Activated naive CD4-positive, alpha-beta T cell treated with anti-CD3 and anti-CD28 coated beads for 36 hours (primary cell): Measurements from ENCODE around the gene ARHGEF10L. TPM values are rescaled to one million over a fixed set of nuclear protein-coding genes. Genes with fewer than 3 reads are reported as not detected.

Experiments
- CTCF ChIA-PET: fragments of 350-600 bp; sonication (Branson Sonifier 250); formaldehyde crosslinking; loops from one replicate; lab custom pipeline; 2021; ENCODE audit warnings: antibody characterized with exemption; lab: Charles Lee
- DNase-seq: peaks from one replicate; pipeline ENCODE4 v3.0.0-alpha.2; 2020
- H3K27ac Mint-ChIP-seq: one replicate; pipeline ENCODE4 v1.8.0; 2021; ENCODE audit warnings: mild to moderate bottlenecking, mixed read lengths
- H3K27me3 Mint-ChIP-seq: one replicate; pipeline ENCODE4 v1.8.0; 2021; ENCODE audit warnings: low read depth, mixed read lengths
- H3K36me3 Mint-ChIP-seq: one replicate; pipeline ENCODE4 v1.8.0; 2021; ENCODE audit warnings: low read depth, mixed read lengths
- H3K4me1 Mint-ChIP-seq: one replicate; pipeline ENCODE4 v1.8.0; 2021; ENCODE audit warnings: low read depth, mixed read lengths
- H3K4me3 Mint-ChIP-seq: one replicate; pipeline ENCODE4 v1.8.0; 2021; ENCODE audit warnings: mild to moderate bottlenecking, moderate library complexity, mixed read lengths
- H3K9me3 Mint-ChIP-seq: one replicate; pipeline ENCODE4 v1.8.0; 2021; ENCODE audit warnings: mixed read lengths
- intact Hi-C: fragments of 100-400 bp; cut with micrococcal nuclease; formaldehyde crosslinking; loops from one replicate; pipeline ENCODE4 v1.15.1; 2023
- total RNA-seq, 2 experiments: library from RNA; stranded (reverse); gene quantifications; one replicate each; pipeline ENCODE4 v1.2.3, GENCODE V29; 2021

The ARHGEF10L gene
- total RNA-seq, 2 experiments from 2014 or later: not detected

DNA sequence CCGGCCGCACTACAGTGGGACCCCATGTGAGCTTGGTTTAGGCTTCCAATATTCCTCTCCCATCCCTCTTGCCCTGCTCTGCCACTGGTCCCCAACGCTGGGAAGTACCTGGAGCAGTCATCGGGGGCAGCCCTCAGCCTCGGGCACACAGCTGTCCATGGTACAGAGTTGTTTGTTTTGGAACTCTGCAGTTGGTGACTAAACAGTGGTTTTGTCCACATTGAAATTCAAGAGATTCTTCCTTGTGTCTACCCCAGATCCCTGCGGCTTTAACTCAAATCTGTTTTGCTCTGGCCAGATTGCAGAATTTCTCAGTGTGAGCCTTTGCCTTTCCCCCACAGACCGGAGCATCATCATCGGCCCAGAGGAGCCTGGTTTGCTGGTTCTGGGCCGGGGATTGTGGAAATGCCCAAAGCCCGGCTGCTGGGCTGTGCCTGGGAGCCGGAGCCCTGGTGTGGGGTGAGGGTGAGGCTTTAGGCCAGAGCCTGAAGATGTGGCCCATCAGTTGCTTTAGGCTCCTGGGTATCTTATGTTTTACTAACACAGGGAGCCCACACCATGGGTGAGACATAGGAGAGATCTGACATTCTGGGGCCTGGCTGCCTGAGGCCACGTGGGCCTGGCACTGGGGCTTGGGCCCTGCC is 93.2 kb downstream of the ARHGEF10L start:
- intact Hi-C loops: no loop called here
- CTCF ChIA-PET: interaction anchor here (0.7 kb wide), 1 partner anchor 13 kb away, joined by 3 read pairs; no protein-coding TSS in a partner anchor
- Mint-ChIP-seq H3K4me1 (no peaks in the 10 kb centered on the region), H3K9me3 (no peaks in the 10 kb centered on the region), H3K27me3 (no peaks in the 10 kb centered on the region), H3K4me3 (no peak overlapping the region), H3K27ac (no peak overlapping the region), H3K36me3 (no peaks in the 10 kb centered on the region)
- DNase-seq: no peak

DNA sequence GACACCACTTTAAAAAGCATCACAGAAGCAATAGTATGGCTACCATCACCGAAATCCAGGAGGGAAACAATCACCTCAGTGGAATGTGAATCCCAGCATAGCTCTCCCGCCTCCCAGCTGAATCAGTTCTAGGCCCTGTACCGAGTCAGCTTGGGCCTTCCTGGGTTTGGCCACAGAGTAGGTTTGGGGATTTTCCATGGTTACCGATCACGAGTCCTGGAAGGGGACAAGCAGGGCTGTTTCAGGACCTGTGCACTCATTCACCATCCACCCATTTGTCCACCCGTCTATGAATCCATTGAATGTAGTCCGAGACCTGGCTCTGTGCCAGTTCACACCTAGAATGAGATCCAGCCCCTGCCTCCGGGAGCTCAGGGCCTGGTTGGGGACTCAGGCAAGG is 94.2 kb downstream of the ARHGEF10L start:
- Mint-ChIP-seq H3K9me3 (no peaks in the 10 kb centered on the region), H3K4me1 (no peaks in the 10 kb centered on the region), H3K27me3 (no peaks in the 10 kb centered on the region), H3K4me3 (no peak overlapping the region), H3K27ac (no peak overlapping the region), H3K36me3 (no peaks in the 10 kb centered on the region)
- intact Hi-C loops: no loop called here
- no peak for DNase-seq
- CTCF ChIA-PET: interaction anchor here (0.6 to 1.0 kb wide), 2 partner anchors 27 to 157 kb away, joined by 3 to 4 read pairs; no protein-coding TSS in a partner anchor

DNA sequence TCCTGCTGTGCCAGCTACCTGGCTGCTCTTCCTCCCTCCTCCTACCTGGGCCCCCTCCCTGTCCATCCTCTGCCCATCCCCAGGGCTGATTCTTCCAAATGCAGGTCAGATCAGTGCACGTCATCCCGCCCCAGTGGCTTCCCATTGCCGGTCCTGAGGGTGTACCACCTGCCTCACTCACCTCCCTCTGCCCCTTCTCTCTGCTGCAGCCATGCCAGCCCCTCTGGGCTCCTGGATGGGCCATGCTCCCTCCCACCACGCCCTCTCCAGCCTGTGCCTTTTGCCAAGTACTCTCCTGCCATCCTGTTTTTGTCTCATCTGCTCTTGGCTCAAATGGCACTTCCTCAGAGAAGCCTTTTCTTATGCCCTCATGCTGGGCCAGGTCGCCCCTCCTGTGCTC is 95.8 kb downstream of the ARHGEF10L start:
- Mint-ChIP-seq H3K4me3 (no peak overlapping the region), H3K27me3 (no peaks in the 10 kb centered on the region), H3K9me3 (no peaks in the 10 kb centered on the region), H3K36me3 (no peaks in the 10 kb centered on the region), H3K4me1 (no peaks in the 10 kb centered on the region), H3K27ac (no peak overlapping the region)
- CTCF ChIA-PET: no interaction called here
- intact Hi-C loops: no loop called here
- no peak for DNase-seq

DNA sequence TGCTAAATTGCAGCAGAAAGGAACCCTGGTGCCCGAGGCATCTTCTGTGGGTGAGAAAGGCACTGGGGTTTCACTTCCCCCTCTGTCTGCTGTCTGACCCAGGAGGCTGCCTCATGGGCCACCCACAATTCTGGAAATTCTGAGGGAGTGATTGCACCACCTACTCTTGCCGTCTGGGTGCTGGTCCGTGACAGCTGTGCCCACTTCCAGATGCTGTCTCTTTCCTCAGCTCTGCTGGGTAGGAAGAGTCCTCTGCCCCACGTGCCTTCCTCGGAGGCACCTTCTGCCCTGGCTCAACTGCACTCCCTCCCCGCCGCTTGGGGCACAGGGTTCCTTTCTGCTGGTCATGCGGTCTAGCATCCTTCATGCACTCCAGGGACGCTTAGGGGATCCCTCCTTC is 96.3 kb downstream of the ARHGEF10L start:
- no peak overlapping the region for H3K27ac Mint-ChIP-seq
- CTCF ChIA-PET: no interaction called here
- DNase-seq: no peak
- H3K27me3 Mint-ChIP-seq: peaks cover 4% of the 10 kb centered on the region
- no peaks in the 10 kb centered on the region for H3K4me1 Mint-ChIP-seq
- H3K9me3 Mint-ChIP-seq: no peaks in the 10 kb centered on the region
- H3K36me3 Mint-ChIP-seq: no peaks in the 10 kb centered on the region
- intact Hi-C loops: no loop called here
- H3K4me3 Mint-ChIP-seq: no peak overlapping the region

DNA sequence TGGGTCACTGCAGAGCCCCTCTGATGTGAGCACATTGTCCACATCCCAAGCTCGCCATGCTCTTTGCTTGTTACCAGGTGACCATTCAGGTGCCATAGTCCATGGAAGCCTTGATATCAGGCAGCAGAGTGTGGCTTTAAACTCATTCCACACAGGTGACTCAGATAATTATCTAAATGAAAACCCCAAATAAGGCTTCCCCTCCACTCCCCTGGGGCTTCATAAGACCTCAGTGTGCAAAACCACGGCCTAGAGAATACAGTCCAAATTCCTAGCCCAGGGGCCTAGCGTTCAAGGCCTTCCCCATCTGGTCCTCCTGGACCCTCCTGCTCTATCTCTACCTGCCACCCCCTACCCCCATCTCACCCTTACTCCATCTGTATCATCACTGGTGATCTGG is 97.1 kb downstream of the ARHGEF10L start:
- Mint-ChIP-seq H3K9me3 (no peaks in the 10 kb centered on the region), H3K4me3 (no peak overlapping the region), H3K4me1 (no peaks in the 10 kb centered on the region), H3K27me3 (peaks cover 4% of the 10 kb centered on the region), H3K27ac (no peak overlapping the region), H3K36me3 (no peaks in the 10 kb centered on the region)
- intact Hi-C loops: no loop called here
- no peak for DNase-seq
- CTCF ChIA-PET: interaction anchor here (0.5 kb wide), 1 partner anchor 449 kb away, joined by 4 read pairs; no protein-coding TSS in a partner anchor

DNA sequence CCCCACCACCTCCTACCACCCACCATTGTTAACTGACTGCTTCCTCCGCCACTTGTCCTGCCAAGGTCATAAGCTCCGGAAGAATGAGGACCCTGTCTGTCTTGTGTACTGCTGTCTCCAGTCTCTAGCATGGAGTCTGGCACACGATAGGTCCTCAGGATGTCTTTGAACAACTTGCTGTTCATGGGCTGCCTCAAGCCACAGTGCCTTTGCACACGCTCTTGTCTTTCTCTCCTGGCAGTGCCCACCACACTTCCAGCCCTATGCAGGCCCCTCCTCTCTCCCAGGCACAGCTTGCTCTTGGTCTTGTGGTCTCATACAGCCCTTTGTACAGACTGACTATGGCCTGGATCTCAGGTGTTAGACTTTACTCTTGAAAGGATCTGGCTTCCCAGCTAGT is 97.6 kb downstream of the ARHGEF10L start:
- CTCF ChIA-PET: interaction anchor here (0.5 kb wide), 1 partner anchor 449 kb away, joined by 4 read pairs; no protein-coding TSS in a partner anchor
- DNase-seq: no peak
- intact Hi-C loops: no loop called here
- peaks cover 4% of the 10 kb centered on the region for H3K27me3 Mint-ChIP-seq
- no peak overlapping the region for H3K27ac Mint-ChIP-seq
- H3K4me3 Mint-ChIP-seq: no peak overlapping the region
- no peaks in the 10 kb centered on the region for H3K4me1 Mint-ChIP-seq
- no peaks in the 10 kb centered on the region for H3K9me3 Mint-ChIP-seq
- no peaks in the 10 kb centered on the region for H3K36me3 Mint-ChIP-seq

DNA sequence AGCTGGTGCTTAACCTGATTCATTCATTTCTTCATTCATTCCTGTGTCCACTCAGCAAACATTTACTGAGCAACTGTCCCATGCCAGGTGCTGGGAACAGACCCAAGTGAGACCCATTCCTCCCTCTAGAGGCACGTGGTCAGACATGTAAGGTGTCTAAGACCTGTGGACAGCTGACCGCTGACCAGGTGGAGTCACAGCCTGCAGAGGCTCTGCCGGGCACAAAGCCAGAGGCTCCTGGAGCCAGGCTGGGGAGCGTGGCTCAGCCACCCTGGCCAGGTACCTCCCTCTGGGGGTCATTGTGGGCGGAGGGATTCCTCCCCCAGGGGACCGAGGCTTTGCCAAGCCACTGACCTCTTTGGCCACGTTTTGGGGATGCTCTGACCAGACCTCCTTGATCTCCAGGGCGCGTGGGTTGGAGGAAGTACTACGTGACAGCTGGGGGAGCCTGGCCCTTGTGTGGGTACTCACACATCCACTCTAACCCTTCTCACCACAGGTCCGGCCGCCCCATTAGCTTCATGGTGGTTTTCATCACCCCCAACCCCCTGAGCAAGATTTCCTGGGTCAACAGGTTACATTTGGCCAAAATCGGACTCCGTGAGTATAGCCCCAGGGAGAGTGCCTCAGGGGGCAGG is 100.3 kb downstream of the ARHGEF10L start:
- Mint-ChIP-seq H3K9me3 (no peaks in the 10 kb centered on the region), H3K36me3 (no peaks in the 10 kb centered on the region), H3K4me1 (no peaks in the 10 kb centered on the region), H3K27me3 (peaks cover 4% of the 10 kb centered on the region), H3K4me3 (no peak overlapping the region), H3K27ac (no peak overlapping the region)
- intact Hi-C loops: no loop called here
- no peak for DNase-seq
- CTCF ChIA-PET: interaction anchor here (0.9 kb wide), 1 partner anchor 8 kb away, joined by 3 read pairs; no protein-coding TSS in a partner anchor

DNA sequence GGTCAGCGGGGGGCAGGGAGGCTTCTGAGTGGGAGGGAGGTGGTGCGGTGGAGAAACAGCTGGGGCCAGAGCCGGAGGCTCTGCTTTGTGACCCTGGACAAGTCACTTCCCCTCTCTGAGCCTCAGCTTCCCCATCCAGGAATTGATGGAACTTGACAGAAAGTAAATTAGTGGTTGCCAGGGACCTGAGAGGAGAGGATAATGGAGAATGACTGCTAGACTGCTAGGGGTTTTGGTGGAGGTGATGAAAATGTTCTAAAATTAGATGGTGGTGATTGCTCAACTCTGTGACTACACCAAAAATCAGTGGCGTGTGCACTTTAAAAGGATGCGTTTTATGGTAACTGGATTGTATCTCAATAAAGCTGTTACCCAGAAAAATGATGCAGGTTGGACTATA is 100.9 kb downstream of the ARHGEF10L start:
- Mint-ChIP-seq H3K36me3 (no peaks in the 10 kb centered on the region), H3K27me3 (peaks cover 4% of the 10 kb centered on the region), H3K9me3 (no peaks in the 10 kb centered on the region), H3K27ac (no peak overlapping the region), H3K4me1 (no peaks in the 10 kb centered on the region), H3K4me3 (no peak overlapping the region)
- CTCF ChIA-PET: no interaction called here
- DNase-seq: no peak
- intact Hi-C loops: no loop called here

DNA sequence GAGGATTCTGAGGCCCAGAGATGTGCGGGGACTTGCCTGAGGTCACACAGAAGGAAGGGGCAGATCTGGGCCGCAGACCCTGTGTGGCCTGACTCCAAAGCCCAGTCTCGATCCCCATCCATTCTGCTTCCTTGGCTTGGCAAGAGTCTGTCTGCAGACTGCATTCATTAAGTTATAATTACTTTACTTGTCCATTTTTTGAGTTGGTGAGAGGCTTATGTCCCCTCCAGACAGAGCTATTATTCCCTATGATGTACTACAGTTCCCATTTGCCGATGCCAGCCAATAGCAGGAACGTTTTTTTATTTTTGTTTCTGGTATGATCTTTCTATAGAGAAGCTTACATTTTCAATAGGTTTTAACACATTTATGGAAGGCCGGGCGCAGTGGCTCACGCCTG is 101.5 kb downstream of the ARHGEF10L start:
- Mint-ChIP-seq H3K27ac (no peak overlapping the region), H3K36me3 (no peaks in the 10 kb centered on the region), H3K27me3 (peaks cover 4% of the 10 kb centered on the region), H3K4me1 (no peaks in the 10 kb centered on the region), H3K4me3 (no peak overlapping the region), H3K9me3 (no peaks in the 10 kb centered on the region)
- CTCF ChIA-PET: no interaction called here
- intact Hi-C loops: no loop called here
- DNase-seq: no peak

DNA sequence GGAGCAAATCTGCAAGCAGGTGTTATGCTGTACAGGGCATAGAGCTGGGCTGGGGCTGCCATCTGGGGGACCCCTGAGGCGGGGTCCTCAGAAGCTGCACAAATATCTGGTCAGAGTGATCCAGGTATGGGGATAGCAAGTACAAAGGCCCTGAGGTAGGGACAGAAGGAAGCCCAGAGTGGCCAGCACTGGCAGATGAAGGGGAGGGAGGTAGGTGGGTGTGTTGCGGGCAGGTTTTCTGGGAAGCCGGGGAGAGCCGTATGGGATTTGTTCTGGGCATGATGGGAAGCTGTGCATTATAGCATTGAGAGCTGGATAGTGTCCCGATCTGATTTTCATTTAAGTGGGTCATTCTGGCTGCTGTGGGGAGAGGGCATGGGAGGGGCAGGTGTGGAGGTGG is 102.7 kb downstream of the ARHGEF10L start:
- Mint-ChIP-seq H3K9me3 (no peaks in the 10 kb centered on the region), H3K4me3 (no peak overlapping the region), H3K36me3 (no peaks in the 10 kb centered on the region), H3K27me3 (peaks cover 4% of the 10 kb centered on the region), H3K4me1 (no peaks in the 10 kb centered on the region), H3K27ac (no peak overlapping the region)
- intact Hi-C loops: no loop called here
- CTCF ChIA-PET: interaction anchor here (0.6 to 2.5 kb wide), 2 partner anchors 16 to 19 kb away, joined by 4 to 7 read pairs; no protein-coding TSS in a partner anchor
- no peak for DNase-seq

DNA sequence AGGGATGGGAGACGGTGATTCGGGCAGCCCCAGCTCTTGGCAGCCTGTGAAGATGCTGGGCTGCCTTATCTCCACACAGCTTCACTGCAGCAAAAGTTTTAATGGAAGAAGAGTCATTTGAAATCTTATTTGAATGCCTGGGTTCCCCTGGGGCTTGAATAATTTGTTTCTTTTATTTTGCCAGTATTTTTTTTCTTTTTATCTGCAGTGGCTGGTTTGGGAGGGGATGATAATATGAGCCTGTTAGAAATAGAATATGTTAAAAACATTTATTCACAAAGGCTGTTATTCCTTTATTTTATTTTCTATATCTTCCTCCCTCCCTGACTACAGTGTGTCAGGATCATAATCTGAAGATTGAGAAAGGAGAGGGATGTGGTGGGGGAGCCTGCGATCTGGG is 103.4 kb downstream of the ARHGEF10L start:
- no peak for DNase-seq
- H3K4me1 Mint-ChIP-seq: no peaks in the 10 kb centered on the region
- no peak overlapping the region for H3K27ac Mint-ChIP-seq
- no peaks in the 10 kb centered on the region for H3K9me3 Mint-ChIP-seq
- H3K4me3 Mint-ChIP-seq: no peak overlapping the region
- intact Hi-C loops: no loop called here
- peaks cover 4% of the 10 kb centered on the region for H3K27me3 Mint-ChIP-seq
- no peaks in the 10 kb centered on the region for H3K36me3 Mint-ChIP-seq
- CTCF ChIA-PET: interaction anchor here (1.2 to 2.5 kb wide), 2 partner anchors 18 to 141 kb away, joined by 3 to 7 read pairs; no protein-coding TSS in a partner anchor

DNA sequence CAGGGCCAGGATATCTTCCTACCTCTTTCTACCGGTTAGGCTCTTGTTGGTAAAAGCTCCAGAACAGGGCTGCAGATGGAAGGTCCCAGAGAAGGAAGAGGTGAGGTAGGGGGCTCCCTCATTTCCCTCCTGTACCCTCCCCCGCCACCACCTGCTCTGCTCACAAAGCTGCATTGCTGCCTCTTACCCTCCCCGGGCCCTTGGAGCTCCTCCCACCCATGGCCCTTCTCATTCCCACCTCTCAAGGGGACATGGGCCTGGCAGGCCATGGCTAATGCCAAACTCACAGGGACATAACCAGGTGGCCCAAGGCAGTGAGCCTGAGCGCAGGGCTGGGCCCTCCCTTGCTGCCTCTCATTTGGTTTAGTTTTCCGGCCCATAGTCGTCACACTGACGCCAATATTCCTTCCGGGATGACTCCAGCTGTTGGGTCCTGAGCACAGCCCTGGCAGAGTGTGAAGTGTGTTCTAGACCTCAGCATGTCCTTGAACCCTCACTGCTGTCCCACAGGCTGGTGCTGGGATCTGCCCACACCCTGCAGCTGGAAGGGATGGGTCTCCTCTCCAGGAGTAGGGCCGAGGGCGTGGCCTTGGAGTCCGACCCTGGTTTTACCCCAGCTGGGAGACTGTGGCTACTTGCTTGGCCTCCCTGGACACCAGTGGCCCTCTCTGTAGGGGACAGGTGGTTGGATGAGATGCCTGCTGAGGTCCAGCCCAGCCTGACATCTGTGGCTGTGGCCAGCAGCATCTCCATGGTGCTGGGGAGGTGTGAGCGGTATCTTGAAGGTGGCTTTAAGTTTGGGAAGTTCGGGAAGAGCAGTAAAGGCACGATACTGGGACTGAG is 104.6 kb downstream of the ARHGEF10L start:
- intact Hi-C loops: no loop called here
- DNase-seq: no peak
- H3K4me1 Mint-ChIP-seq: no peaks in the 10 kb centered on the region
- H3K27ac Mint-ChIP-seq: no peak overlapping the region
- CTCF ChIA-PET: interaction anchor here (1.2 to 2.5 kb wide), 2 partner anchors 17 to 143 kb away, joined by 3 to 7 read pairs; no protein-coding TSS in a partner anchor
- no peaks in the 10 kb centered on the region for H3K9me3 Mint-ChIP-seq
- no peaks in the 10 kb centered on the region for H3K36me3 Mint-ChIP-seq
- H3K4me3 Mint-ChIP-seq: no peak overlapping the region
- H3K27me3 Mint-ChIP-seq: peaks cover 4% of the 10 kb centered on the region
